Amniotic epithelial cell (primary cell): ENCODE measurements around the gene ST3GAL5.

Experiments used
- DNase-seq: peaks from one replicate; pipeline ENCODE4 v3.0.0-alpha.2; 2010; ENCODE audit warnings: low read depth

ST3GAL5 gene

GRCh38 chr2:85866165-85866659 lies 22.6 kb downstream of the ST3GAL5 start:
- DNase-seq = no peak

- peak; percentile 73 for DNase-seq
These were observed 23.1 kb downstream of the ST3GAL5 start for GRCh38 chr2:85865539-85866164.

- DNase-seq = no peak
These were observed 24.1 kb downstream of the ST3GAL5 start for GRCh38 chr2:85864654-85865053.

GRCh38 chr2:85862426-85862825 lies 26.4 kb downstream of the ST3GAL5 start:
- DNase-seq = no peak

GRCh38 chr2:85861650-85862049 lies 27.1 kb downstream of the ST3GAL5 start:
- DNase-seq = no peak

- DNase-seq = no peak
These were observed 27.6 kb downstream of the ST3GAL5 start for GRCh38 chr2:85861180-85861579.

- DNase-seq = no peak
These were observed 29.9 kb downstream of the ST3GAL5 start for GRCh38 chr2:85858841-85859240.

GRCh38 chr2:85854897-85855296 lies 33.9 kb downstream of the ST3GAL5 start:
- no peak for DNase-seq

GRCh38 chr2:85854166-85854509 lies 34.7 kb downstream of the ST3GAL5 start:
- DNase-seq = no peak

GRCh38 chr2:85853499-85854165 lies 35.2 kb downstream of the ST3GAL5 start:
- no peak for DNase-seq

- no peak for DNase-seq
These were observed 35.8 kb downstream of the ST3GAL5 start for GRCh38 chr2:85852937-85853498.

- DNase-seq = no peak
These were observed 36.5 kb downstream of the ST3GAL5 start for GRCh38 chr2:85852152-85852840.

GRCh38 chr2:85851253-85852151 lies 37.3 kb downstream of the ST3GAL5 start:
- no peak for DNase-seq

- no peak for DNase-seq
These were observed 38.3 kb downstream of the ST3GAL5 start for GRCh38 chr2:85850451-85850850.

- DNase-seq = no peak
These were observed 41.7 kb downstream of the ST3GAL5 start for GRCh38 chr2:85847051-85847588.

- peak; percentile 72 for DNase-seq
These were observed 42.4 kb downstream of the ST3GAL5 start for GRCh38 chr2:85846411-85846810.

GRCh38 chr2:85844486-85844885 lies 44.3 kb downstream of the ST3GAL5 start:
- DNase-seq = peak; percentile 74

- DNase-seq = no peak
These were observed 45.2 kb downstream of the ST3GAL5 start for GRCh38 chr2:85843543-85843942.

- no peak for DNase-seq
These were observed 48.7 kb downstream of the ST3GAL5 start for GRCh38 chr2:85840091-85840490.

- no peak for DNase-seq
These were observed 49.3 kb downstream of the ST3GAL5 start for GRCh38 chr2:85839461-85839860.

GRCh38 chr2:85838641-85839040 lies 50.1 kb downstream of the ST3GAL5 start:
- no peak for DNase-seq

- DNase-seq = no peak
These were observed 50.6 kb downstream of the ST3GAL5 start for GRCh38 chr2:85838181-85838580.
